Stimulated activated CD8-positive, alpha-beta memory T cell treated with anti-CD3 and anti-CD28 coated beads, Interleukin-12 subunit alpha, Interleukin-12 subunit beta, amount 100 ng/mL, for 1 hour (primary cell): ENCODE results near the gene SOCS7.
A peak's percentile ranks its signal among the peaks of the same experiment; 100 is the strongest.
"Not testable (repeated sequence)": the region's sequence is repeated elsewhere in the genome, so short reads cannot be mapped to it uniquely, and the experiment has no call there.

Experiments used
- DNase-seq: peaks from one replicate; pipeline ENCODE4 v3.0.0-alpha.2; 2020; ENCODE audit warnings: low read depth

Gene SOCS7

GRCh38 chr17:38421871-38422827 lies 70.5 kb downstream of the SOCS7 start:
- no peak for DNase-seq

GRCh38 chr17:38424297-38424972 lies 72.8 kb downstream of the SOCS7 start:
- no peak for DNase-seq

DNA sequence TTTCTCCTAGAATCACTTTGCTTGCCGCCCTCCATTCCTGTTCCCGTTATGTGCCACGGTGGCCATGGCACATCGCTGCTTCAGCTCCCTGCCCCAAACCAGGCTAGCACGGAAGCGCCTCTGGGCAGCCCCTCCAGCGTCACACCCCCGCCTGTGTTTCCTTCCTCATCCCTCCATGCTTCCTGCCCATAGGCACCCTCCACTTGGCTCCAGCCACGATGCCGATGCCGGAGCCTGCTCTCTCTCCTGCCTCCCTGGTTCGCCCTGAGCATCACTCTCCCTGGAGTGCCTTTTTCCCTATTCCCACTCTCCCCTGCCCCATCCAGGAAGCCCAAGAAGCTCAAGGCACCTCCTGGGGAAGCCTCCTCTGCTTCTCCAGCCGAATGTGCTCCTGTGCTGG lies 73.4 kb downstream of the SOCS7 start:
- no peak for DNase-seq

GRCh38 chr17:38425744-38426143 lies 74.1 kb downstream of the SOCS7 start:
- no peak for DNase-seq

- DNase-seq, result no peak
Observed at GRCh38 chr17:38426441-38426840, 74.8 kb downstream of the SOCS7 start.

DNA sequence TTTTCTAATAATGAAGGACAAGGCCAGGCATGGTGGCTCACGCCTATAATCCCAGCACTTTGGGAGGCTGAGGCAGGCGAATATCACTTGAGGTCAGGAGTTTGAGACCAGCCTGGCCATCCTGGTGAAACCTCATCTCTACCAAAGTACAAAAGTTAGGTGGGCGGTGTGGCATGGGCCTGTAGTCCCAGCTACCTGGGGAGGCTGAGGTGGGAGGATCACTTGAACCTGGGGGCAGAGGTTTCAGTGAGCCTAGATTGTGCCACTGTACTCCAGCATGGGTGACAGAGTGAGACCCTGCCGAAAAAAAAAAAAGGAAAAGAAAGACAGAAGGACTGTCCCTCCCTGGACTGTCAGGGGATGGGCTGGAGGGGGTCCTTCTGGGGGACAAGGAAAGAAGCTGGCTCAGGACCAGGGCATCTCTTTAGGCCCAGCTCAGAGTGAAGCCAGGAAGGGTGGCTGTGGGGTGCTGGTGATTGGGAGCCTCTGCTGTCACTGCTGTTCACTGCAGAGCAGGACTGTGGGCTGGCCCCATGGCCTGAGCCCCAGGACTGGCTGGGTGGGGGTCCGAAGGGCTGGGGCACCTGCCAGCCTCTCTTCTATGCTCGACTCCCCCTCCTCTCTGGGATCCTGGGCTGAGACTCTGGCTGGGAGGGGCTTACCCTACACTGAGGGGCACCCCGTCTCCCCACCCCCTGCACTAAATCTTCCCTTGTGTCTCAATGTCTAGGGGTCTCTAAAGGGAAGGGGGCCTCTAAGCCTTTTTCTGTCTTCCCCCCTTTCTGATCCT lies 75.7 kb downstream of the SOCS7 start:
- no peak for DNase-seq

GRCh38 chr17:38428112-38428642 lies 76.5 kb downstream of the SOCS7 start, which contains the start of gene ARHGAP23:
TSS of gene ARHGAP23 (plus strand) at chr17:38428464. CDS start at chr17:38428486, 22 bp downstream.
- DNase-seq, result peak; percentile 11

DNA sequence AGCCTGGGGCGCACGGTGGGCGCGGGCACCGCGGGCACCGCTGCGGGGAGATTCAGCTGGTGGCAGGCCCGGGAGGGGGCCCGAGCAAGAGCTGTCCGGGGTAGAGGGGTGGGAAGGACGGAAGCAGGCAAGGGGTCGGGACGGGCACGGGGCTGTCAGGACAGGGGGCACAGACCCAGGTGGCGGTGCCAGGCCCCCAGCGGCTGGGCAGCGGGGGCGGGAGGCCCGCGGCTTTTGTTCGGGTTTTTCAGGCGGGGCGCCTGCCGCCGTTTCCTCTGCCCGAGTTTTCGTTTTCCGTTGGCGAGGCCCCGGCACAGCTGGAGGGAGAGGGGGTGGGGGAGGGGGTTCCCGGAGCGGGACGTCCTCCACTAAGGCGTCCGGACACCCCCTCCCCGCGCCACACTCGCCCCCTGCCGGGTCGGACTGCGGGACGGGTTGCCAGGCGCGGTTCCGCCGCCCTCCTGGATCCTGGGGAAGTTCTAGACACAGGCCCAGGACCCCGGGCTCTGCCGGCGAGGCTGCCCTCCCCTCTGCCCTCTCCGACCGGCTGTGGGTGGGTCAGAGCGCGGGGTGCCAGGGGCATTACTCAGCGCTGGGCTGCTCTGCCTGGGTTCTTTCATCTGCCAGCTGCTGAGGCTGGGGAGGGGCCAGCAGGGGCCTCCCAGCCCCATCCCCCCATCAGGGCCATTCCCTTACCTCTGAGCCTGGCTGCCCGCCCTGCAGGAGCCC lies 77.2 kb downstream of the SOCS7 start:
- no peak for DNase-seq

- DNase-seq, result no peak
Observed at GRCh38 chr17:38429476-38430100, 77.9 kb downstream of the SOCS7 start.

DNA sequence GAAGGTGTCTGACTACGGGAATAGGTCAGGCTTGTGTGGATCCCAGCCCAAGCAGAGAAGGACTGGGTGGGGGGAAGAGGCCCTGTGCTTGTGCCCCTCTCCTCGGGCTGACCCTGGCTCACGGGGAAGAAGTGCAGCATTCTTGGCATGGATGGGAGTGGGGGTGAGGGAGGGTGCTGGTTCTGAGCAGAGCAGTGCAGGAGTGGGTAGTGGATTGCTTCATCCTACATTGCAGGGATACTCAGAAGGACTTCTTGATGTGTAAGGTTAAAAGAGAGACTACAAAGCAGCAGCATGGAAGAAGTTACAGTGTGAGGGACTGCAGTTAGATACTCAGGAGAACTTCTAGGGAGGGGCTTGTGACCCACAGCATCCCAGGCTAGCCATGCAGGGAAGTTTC lies 78.7 kb downstream of the SOCS7 start:
- no peak for DNase-seq

DNA sequence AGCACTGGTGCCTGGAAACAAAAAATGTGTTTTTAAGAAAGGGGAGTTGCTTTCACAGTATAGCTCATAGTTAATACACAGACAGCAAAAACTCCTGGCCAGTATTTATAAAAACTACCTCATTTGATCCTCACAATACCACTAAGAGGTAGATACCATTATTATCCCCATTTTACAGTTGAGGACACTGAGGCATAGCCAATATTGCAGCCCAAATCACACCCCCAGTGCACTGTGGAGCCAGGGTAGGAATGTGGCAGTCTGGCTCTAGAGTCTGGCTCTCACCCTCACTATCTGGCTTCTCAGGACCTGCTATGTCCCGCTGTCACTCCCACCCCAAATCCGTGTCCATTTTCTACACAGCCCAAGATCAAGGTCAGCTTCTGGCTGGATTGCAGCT lies 79.2 kb downstream of the SOCS7 start:
- DNase-seq, result no peak

DNA sequence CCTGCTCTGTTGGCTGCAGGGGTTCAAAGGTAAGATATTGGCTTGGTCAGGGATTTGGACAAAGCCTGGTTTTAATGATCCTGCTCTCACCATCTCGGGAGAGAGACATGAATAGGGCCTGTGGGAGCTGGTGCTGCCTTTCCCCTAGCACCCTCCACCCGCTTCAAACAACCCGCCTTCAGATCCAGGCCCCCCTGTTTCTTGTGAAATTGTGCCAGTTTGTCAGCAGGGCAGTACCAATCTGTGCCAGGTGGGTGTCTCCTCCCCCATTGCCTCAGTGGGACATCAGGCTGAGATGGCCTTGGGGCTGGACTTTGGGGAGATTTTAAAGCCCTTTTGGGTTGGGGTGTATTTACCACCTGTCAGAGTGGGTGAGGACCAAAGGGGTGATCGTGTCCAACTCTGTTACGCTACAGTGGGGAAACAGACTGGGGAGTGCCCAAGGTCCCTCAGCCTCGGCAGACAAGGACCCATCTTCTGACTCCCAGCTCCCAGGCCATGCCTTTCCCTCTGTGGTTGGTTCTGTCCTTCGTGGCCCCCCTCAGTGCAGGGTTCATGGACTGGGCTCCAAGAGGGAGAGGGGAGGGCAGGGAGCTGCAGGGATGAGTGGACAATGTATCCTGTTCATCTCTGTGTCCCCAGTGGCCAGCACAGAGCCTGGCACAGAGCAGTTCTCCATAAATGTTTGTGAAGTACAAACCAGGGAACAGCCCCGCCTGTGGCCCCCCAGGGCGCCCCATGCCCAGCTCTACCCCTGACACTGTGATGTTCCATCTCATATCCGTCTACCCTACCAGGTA lies 79.9 kb downstream of the SOCS7 start:
- no peak for DNase-seq

- no peak for DNase-seq
Observed at GRCh38 chr17:38434178-38434665, 82.6 kb downstream of the SOCS7 start.

- DNase-seq, result no peak
Observed at GRCh38 chr17:38435795-38436194, 84.2 kb downstream of the SOCS7 start.

DNA sequence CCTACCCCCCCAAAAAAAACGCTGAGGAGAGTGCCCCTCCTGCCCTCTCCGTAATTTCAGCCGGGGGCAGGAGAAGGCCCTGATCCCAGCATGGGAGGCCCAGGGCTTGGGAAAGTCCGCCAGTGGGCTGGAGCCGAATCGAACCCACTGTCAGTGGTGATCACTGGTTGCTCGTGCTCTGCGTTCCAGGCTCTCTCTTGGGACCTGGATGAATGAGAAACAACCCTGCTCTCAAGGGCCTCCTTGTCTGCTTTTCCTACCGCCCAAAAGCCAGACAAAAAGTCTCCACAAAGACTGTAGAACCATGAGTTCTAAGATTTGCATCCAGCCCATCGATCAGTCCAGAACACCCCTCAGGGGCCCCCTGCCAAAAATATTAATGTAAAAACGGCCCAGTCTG lies 84.7 kb downstream of the SOCS7 start:
- no peak for DNase-seq

DNA sequence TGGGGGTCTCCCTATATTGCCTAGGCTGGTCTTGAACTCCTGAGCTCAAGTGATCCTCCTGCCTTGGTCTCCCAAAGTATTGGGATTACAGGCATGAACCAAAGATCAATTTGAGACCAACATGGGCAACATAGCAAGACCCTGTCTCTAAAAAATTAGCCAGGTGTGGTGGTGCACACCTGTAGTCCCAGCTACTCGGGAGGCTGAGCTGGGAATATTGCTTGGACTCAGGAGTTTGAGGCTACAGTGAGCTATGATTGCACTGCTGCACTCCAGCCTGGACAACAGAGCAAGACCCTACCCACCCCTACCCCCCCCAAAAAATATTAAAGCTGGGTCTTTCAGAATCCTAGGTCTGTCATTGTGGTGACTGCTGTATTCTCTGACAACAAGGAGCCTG lies 85.7 kb downstream of the SOCS7 start:
- DNase-seq, result not testable (repeated sequence)

DNA sequence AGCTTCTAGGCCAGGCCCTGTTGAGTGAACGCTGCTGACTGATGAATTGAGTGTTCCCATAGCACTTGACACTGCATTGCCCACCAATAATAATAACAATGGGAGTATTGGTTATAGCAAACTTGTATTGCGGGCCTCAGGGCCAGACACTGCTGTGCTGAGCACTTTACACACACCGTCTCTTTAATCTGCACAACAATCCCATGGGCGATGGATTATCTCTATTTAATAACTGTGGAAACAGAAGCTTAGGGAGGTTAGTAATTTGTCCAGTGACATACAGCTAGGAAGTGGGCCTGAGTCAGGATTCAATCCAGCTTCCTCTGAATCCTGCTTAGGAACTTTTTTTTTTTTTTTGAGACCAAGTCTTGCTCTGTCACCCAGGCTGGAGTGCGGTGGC lies 87.8 kb downstream of the SOCS7 start:
- DNase-seq, result no peak

- no peak for DNase-seq
Observed at GRCh38 chr17:38440614-38441397, 89.2 kb downstream of the SOCS7 start.

GRCh38 chr17:38441429-38442061 lies 89.9 kb downstream of the SOCS7 start:
- no peak for DNase-seq
